GM11168 (cell line): ENCODE results near the gene FBXO44.

Experiments
- in situ Hi-C: fragments of 300-500 bp; cut with MboI; formaldehyde crosslinking; loops from one replicate; pipeline ENCODE4 v1.12.0; 2022; ENCODE audit warnings: low sequenced_read_pairs; ENCODE audit not compliant: unreplicated experiment

The FBXO44 gene

DNA sequence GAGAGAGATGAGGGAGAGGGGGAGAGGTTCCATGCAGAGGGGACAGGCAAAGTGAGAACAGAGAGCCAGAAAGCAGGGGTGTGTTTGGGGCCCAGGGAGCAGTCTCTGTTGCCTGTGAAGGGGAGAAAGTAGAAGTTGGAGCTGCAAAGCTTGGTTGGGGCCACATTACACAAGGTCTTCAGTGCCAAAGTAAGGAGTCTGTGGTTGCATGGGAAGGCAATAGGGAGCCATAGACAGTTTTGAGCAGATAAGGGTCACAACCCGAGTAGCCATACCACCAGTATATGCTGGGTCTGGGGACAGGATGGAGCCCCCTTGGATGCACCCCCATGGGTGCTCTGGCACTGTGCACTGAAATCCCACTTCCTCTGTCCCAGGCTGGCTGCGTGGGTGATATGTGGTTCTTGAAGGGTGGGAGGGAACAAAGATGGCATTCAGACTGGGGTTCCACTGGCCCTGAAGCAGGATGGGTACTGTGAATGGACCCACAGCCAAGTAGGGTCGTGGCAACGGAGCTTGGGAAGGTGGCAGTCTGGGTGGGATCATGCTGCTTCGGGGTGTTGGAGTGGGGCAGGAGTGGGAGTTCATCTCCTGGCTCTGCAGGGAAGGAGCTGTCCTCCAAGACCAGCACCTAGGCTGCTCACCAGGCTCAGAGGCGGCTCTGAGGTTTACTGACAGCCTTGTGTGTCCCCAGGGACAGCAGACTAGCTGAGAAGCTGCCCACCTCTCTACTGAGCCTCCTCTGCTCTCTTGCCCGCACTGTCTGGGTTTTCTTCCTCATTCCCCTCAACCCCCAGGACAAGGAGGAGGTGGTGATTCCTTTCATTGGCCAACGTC, 48.9 kb downstream of the FBXO44 start:
- in situ Hi-C loops, result no loop called here

DNA sequence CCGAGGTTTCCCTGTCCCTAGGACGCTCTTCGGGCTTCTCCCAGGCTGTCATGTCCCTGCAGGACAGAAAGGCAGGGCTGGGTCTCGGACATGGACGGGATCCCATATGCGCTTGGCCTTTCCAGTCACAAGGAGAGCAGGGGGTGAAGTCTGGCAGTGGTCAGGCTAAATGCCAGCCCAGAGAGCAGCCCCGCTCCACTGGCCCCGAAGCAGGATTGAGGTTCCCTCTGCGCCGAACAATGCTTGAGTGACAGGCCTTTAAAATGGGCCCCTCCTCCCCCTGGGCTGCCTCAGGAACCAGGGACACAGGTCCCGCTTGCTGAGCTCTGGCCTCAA, 49.5 kb downstream of the FBXO44 start:
- in situ Hi-C loops, result no loop called here

DNA sequence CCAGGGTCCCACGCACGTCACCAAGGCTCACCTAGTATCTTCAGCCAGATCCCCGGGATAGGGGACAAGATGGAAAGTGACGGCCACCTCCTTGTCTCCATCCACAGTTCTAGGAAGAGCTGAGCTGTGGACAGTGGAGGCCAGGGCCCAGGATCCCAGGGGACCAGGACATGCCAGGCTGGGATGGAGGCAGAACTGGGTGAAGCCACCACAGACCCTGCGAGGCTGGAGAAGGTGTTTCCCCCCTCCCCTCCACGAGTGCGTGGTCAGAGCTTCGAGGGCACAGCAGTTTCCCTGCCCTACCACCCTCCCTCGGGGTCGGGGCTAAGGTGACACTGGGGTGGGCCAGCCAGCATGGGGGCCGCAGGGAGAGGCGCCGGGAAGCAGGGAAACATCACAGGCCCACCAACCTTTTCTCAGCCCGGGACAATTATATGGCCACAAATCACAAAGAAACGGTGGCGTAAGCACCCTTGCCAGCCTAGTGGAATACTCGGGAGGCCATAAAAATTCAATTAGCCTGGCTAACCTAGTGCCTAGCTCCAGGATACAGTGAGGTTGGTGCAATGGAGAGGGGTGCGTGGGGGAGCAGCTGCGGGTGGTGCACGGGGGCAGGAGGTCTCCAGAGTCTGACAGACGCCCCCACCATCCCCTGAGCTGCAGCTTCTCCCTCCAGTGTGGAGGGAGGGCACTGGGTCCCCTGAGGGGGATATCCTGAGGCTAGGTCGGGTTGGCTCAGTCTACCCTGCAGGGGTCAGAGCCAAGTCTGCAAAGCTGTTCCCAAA, 50.2 kb downstream of the FBXO44 start:
- in situ Hi-C loops, result no loop called here

DNA sequence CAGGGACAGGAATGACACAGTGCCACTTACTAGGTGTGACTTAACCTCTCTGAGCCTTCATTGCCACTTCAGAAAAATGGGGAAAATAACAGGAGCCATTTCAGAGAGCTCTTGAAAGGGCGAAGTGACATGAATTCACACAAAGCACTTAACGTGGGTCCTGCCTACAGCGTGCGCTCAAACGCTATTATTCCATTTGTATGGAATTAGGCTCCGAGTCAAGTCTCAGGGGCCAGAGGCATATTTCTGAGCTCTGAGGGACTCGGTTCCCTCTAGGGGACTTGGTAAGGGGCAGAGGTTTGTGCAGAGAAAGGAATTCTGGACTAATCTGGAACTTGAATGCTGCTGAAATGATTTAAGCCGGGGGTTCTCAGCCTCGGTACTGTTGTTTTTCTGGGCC, 50.9 kb downstream of the FBXO44 start:
- in situ Hi-C loops, result no loop called here

DNA sequence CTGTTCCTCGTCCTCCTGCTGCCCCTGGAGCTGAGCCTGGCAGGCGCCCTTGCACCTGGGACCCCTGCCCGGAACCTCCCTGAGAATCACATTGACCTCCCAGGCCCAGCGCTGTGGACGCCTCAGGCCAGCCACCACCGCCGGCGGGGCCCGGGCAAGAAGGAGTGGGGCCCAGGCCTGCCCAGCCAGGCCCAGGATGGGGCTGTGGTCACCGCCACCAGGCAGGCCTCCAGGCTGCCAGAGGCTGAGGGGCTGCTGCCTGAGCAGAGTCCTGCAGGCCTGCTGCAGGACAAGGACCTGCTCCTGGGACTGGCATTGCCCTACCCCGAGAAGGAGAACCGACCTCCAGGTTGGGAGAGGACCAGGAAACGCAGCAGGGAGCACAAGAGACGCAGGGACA, 51.6 kb downstream of the FBXO44 start:
- in situ Hi-C loops, result no loop called here

DNA sequence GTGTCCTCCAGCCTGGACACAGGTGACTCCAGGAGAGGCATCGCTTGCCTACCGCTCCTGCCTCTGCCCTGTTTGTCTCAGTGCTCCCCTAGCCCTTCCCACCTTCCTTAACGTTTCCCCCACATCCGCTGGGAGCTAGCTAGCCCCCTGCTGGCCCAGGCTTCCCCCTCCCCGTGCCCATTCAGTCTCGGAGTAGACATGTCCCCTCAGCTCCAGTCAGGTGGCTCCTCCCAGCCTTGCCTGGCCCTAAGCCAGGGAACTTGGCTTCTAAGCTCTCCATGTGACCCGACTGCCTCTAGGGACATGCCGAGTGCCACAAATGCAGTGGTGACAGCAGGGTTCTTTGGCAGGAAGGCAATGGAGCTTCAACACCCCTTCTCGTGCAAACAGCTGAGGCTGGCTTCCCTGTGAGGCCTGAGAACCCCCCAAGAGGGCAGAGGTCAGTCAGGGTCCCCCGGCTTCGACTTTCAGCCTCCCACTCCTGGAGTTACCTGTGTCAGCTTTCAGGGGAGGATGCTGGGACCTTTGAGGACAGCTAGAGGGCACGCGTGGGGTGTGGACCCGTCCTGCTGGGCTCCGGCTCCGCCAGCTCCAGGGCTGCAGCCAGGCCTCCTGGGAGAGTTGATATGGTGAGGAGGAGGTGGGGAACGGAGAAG, 53.1 kb downstream of the FBXO44 start:
- in situ Hi-C loops, result no loop called here

DNA sequence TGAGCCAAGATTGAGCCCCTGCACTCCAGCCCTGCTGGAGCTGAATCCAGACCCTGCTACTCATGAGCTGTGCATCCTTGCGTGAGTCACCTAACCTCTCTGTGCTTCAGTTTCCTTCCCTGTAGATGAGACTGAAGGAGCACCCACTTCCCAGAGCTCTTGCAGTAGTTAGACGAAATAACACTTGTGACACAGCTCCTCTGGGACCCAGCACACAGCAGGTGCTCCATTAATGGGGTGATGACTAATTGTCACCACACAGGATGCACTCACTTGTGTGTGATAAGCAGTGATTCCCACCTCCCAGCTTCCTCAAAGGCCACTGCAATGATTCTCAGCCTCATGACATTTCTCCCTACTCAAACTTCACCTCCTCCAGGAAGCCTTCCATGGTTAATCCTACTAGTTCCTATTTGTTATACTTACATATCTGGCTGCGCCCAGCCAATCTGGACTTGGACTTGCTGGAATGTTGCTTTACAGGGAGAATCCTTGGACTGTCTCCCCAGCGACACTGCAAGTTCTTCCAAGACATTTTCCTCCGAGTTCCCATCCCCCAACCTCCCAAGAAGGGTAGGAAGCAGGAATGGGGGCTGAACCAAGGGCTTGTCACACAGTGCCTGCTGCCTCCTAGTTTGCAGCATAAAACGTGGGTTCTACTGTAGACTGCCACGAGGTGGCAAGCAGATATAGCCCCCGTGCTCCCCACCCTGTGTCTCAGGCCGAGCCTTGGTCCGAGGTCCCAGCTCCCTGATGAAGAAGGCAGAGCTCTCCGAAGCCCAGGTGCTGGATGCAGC, 54.1 kb downstream of the FBXO44 start:
- in situ Hi-C loops, result no loop called here

DNA sequence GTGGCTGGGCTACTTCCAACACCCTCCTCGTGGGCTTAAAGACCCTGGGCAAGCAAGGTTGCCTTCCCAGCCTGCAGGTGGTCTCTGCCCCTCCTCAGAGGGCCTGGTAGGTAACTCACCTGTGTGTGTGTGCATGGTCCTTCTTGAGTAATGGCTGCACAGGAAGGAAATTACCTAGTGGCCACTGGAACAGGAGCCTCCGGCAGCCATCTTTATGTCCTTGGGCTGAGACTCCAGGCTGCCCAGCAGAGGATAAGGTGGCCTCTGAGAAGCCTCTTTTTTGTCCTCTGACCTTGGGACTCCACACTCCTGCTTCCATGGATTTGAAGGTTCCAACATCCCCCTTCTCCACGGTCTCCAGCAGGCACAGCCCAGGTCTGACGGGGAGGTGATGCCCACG, 56.8 kb downstream of the FBXO44 start:
- in situ Hi-C loops, result loop anchor here (10.0 kb wide), 1 partner anchor 377 kb away; no protein-coding TSS in a partner anchor

DNA sequence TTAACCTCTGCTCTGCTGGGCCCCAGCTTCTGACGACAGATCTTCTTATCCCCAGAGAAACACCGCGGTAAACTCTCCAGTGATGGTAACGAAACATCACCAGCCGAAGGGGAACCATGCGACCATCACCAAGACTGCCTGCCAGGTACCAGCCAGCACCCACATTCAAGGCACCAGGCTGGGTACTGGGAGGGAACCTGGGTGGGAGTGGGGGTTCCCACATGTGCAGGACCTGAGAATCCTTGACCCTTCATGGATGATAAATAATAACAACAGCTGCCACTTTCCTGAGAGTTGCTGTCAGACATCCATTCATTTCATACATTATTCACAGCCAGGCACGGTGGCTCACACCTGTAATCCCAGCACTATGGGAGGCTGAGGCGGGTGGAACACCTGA, 57.6 kb downstream of the FBXO44 start:
- in situ Hi-C loops, result loop anchor here (10.0 kb wide), 1 partner anchor 377 kb away; no protein-coding TSS in a partner anchor
